AG10803 (cell line): Measurements from ENCODE around the gene DNASE1L2.
A peak's percentile ranks its signal among the peaks of the same experiment; 100 is the strongest.

ENCODE experiments used
- DNase-seq: peaks from one replicate; pipeline ENCODE4 v3.0.0; 2010; ENCODE audit warnings: low read depth
- H3K4me3 ChIP-seq: 2 replicates; pipeline ENCODE4 v1.5.1; 2011; ENCODE audit warnings: mild to moderate bottlenecking, low read length, control low read depth
- TF ChIP-seq, protein P1 (sequence below): conservative IDR thresholded peaks from 2 replicates; pipeline ENCODE4 v1.5.1; 2011; ENCODE audit warnings: mild to moderate bottlenecking, low read length, control low read depth, inconsistent platforms

DNASE1L2 gene

DNA sequence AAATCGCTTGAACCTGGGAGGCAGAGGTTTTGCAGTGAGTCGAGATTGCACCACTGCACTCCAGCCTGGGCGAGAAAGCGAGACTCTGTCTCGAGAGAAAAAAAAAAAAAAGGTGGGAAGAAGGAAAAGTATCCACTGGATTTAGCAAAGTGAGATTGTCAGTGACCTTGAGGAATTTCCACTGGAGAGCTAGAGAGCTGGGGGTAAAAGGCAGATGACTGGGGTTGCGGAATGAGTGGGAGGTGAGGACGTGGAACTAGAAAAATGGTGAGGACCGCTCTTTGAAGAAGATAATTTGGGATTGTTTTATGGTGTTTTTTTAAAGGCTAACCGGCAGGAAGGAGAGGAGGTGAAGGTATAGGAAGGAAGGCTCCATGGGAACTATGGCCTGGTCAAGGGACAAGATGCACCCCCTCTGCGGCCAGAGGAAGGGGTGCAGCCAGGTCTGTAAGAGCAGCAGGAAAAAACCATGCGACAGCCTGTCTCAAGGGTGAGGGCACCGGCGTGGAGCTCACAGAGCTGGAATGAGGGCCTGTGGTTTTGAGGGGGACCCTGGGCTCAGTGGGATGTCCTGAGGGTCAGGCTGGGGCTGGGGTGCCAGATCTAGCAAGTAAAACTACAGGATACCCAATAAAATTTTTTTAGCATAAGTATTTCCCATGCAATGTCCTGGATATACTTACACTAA is 31.7 kb upstream of the DNASE1L2 start:
- DNase-seq = no peak
- H3K4me3 ChIP-seq = peak overlapping the region; percentile 90
- TF ChIP-seq, protein P1, sequence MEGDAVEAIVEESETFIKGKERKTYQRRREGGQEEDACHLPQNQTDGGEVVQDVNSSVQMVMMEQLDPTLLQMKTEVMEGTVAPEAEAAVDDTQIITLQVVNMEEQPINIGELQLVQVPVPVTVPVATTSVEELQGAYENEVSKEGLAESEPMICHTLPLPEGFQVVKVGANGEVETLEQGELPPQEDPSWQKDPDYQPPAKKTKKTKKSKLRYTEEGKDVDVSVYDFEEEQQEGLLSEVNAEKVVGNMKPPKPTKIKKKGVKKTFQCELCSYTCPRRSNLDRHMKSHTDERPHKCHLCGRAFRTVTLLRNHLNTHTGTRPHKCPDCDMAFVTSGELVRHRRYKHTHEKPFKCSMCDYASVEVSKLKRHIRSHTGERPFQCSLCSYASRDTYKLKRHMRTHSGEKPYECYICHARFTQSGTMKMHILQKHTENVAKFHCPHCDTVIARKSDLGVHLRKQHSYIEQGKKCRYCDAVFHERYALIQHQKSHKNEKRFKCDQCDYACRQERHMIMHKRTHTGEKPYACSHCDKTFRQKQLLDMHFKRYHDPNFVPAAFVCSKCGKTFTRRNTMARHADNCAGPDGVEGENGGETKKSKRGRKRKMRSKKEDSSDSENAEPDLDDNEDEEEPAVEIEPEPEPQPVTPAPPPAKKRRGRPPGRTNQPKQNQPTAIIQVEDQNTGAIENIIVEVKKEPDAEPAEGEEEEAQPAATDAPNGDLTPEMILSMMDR = no peak

DNA sequence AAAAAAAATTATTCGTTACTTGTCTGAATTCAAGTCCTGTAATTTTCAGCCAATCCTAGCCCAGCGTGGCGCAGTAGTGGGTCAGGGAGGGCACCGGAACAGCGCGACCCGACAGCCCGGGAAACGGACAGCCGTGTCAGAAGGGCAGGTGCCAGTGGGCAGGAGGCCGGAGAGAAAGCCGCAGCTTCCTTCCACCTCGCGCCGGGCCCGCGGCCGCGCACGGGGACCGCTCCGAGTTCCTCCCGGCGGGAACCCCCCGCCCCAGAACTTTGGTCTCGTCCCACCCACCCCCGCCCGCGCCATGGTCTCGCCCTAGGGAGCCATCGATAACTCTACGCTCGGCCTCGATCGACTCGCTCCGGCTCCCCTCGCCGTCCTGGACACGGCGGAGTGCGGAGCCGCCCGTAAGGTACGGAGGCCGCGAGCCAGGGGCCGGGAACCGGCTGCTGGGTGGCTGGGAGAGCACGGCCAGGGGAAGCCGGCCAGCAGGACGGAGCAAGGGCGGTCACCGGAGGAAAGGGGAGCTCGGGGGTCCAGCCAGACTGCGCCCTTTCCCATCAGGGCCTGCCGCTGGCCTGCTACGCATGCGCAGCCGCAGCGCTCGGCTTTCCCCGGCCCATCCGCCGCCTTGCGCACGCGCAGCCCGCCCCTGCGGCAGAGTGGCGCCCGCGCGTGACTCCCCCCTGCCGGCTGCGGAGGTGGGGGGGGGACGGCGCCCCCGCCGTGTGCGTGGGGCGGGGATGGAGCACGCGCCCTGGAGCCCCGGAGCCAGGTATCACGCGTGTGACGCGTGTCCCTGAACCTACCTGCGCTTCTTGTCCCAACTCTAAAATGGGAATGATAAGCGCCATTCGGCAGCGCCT is 30.9 kb upstream of the DNASE1L2 start, which contains the start of gene MLST8:
TSS of gene MLST8 (plus strand) at position 351 of the 863 bp plus-strand sequence. CDS start 632 bp downstream, outside the sequence.
- TF ChIP-seq, protein P1 = no peak; the same call in 1 of the 2 replicates
- DNase-seq = peak; percentile 82
- H3K4me3 ChIP-seq = peak within 1 kb of the TSS; percentile 90

DNA sequence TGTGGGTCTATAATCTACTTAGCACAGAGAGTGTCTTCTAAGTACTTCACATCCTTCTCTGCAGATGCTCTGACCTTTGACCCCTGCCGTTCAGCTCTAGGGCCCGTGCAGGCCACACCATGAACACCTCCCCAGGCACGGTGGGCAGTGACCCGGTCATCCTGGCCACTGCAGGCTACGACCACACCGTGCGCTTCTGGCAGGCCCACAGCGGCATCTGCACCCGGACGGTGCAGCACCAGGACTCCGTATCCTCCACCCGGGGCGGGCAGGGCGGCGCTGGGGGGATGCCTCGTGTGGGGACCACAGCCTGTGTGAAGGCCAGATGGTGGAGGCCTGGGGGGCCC is 30.3 kb upstream of the DNASE1L2 start:
- H3K4me3 ChIP-seq = peak overlapping the region; percentile 90
- no peak for DNase-seq
- TF ChIP-seq, protein P1 = no peak

DNA sequence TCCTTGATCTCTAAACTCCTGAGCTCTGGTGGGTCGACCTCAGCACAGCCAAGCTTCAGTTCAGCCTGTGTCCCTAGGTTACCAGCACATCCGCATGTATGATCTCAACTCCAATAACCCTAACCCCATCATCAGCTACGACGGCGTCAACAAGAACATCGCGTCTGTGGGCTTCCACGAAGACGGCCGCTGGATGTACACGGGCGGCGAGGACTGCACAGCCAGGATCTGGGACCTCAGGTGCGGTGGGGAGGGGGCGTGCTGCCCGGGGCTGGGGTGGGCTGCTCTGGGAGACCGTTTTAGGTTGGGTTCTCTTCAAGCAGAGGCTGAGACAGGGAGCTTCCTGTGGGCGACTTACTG is 29.8 kb upstream of the DNASE1L2 start:
- H3K4me3 ChIP-seq = peak overlapping the region; percentile 90
- no peak for DNase-seq

DNA sequence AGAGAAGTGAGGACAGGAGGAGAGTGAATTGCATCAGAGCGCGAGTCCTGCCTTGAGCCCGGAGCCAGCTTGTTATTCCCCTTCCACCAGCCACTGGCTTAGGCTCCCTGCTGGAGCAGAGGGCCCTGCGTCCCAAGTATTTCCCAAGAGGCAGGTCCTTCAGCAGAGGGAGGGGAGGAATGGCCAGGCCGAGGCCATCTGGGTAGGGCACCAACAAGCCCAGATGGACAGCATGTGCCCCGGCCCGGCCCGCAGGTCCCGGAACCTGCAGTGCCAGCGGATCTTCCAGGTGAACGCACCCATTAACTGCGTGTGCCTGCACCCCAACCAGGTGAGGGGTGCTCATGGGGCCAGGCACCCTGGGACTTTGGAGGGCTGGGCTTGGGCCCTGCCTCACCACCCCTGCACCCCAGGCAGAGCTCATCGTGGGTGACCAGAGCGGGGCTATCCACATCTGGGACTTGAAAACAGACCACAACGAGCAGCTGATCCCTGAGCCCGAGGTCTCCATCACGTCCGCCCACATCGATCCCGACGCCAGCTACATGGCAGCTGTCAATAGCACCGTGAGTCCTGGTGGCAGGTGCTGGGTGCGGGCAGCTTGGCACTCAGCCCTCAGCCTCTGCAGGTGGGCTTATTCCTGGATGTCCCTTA is 29.3 kb upstream of the DNASE1L2 start:
- TF ChIP-seq, protein P1 = no peak
- H3K4me3 ChIP-seq = no peak overlapping the region
- DNase-seq = no peak

More for the DNA sequence above, 29.8 kb upstream of the DNASE1L2 start:
- TF ChIP-seq, protein P1 = no peak

DNA sequence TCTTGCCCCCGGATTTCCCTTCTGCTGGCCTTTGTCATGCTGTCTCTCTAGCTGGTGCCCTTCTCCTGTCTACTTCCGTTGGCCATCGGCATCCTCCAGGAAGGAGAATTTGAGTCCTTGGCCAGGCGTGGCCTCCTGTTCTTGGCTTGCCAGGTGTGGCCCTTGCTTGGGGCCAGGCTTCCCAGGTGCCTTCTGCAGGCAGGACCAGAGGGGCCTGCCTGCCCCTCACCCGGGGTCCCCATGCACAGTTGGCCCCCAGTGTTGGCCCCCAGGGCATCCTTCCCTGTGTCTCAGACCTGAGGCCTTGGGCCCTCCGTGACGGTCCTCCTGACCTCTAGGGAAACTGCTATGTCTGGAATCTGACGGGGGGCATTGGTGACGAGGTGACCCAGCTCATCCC is 28.4 kb upstream of the DNASE1L2 start:
- no peak overlapping the region for H3K4me3 ChIP-seq
- TF ChIP-seq, protein P1 = no peak
- DNase-seq = no peak
